Erythroblast (primary cell): Measurements from ENCODE around the gene SMURF2.
"Not testable (repeated sequence)": the region's sequence is repeated elsewhere in the genome, so short reads cannot be mapped to it uniquely, and the experiment has no call there.

Experiments used
- DNase-seq, 2 experiments: peaks; one replicate each; lab custom pipeline; 2025; lab: John Stamatoyannopoulos, UW
- GATA1 ChIP-seq: IDR thresholded peaks from 2 replicates; pipeline ENCODE4 v1.6.1; 2011; ENCODE audit warnings: low read depth, mild to moderate bottlenecking, control low read depth, low read length, moderate library complexity
- POLR2A ChIP-seq: IDR thresholded peaks from 2 replicates; pipeline ENCODE4 v1.6.1; 2011; ENCODE audit warnings: mild to moderate bottlenecking, low read length

SMURF2 gene

GRCh38 chr17:64683796-64684195 lies 21.7 kb upstream of the SMURF2 start:
- DNase-seq, result no peak
- TF ChIP-seq POLR2A (no peak), GATA1 (no peak)

GRCh38 chr17:64682261-64683181 lies 20.4 kb upstream of the SMURF2 start:
- DNase-seq, result no peak
- TF ChIP-seq GATA1 (no peak), POLR2A (no peak)

GRCh38 chr17:64679710-64680216 lies 17.7 kb upstream of the SMURF2 start:
- TF ChIP-seq GATA1 (no peak), POLR2A (no peak)
- DNase-seq, result no peak

- TF ChIP-seq POLR2A, result no peak
- no peak for TF ChIP-seq GATA1
- no peak for DNase-seq
Measured at GRCh38 chr17:64676763-64677162, 14.7 kb upstream of the SMURF2 start.

- not testable (repeated sequence) for DNase-seq
Measured at GRCh38 chr17:64670843-64671590, 8.9 kb upstream of the SMURF2 start.

GRCh38 chr17:64667807-64668721 lies 6.0 kb upstream of the SMURF2 start:
- not testable (repeated sequence) for DNase-seq

GRCh38 chr17:64664299-64664981 lies 2.3 kb upstream of the SMURF2 start:
- DNase-seq, result not testable (repeated sequence)

- DNase-seq, result not testable (repeated sequence)
Measured at GRCh38 chr17:64663836-64664235, 1.7 kb upstream of the SMURF2 start.

- DNase-seq, result no peak
- TF ChIP-seq POLR2A, result no peak
- TF ChIP-seq GATA1, result no peak
Measured at GRCh38 chr17:64662774-64663367, 764 bp upstream of the SMURF2 start.

GRCh38 chr17:64661726-64661975 lies 456 bp downstream of the SMURF2 start:
- TF ChIP-seq POLR2A (no peak), GATA1 (no peak)

GRCh38 chr17:64660978-64661725 lies 955 bp downstream of the SMURF2 start:
- DNase-seq, result peak in 1 of 2 experiments; percentile 49

More at GRCh38 chr17:64661726-64661975, 456 bp downstream of the SMURF2 start:
- no peak for DNase-seq

GRCh38 chr17:64660195-64660977 lies 1.7 kb downstream of the SMURF2 start:
- not testable (repeated sequence) for DNase-seq
